HUES6 (cell line): ENCODE results near the gene TBX15.

ENCODE experiments used
- H3K27ac ChIP-seq: 2 replicates; pipeline ENCODE4 v1.7.0; 2013; ENCODE audit warnings: low read depth, mild to moderate bottlenecking, low read length, inconsistent platforms
- H3K27me3 ChIP-seq: 2 replicates; pipeline ENCODE4 v1.6.1; 2013; ENCODE audit warnings: low read length; ENCODE audit not compliant: control insufficient read depth, insufficient read depth
- H3K36me3 ChIP-seq: 2 replicates; pipeline ENCODE4 v1.6.1; 2013; ENCODE audit warnings: low read length; ENCODE audit not compliant: control insufficient read depth, insufficient read depth
- H3K4me1 ChIP-seq: 2 replicates; pipeline ENCODE4 v1.6.1; 2013; ENCODE audit warnings: low read length; ENCODE audit not compliant: control insufficient read depth, insufficient read depth
- H3K4me3 ChIP-seq: 2 replicates; pipeline ENCODE4 v1.5.1; 2013; ENCODE audit warnings: low read depth, low read length
- H3K9ac ChIP-seq: one replicate; pipeline ENCODE4 v1.6.1; 2013; ENCODE audit warnings: mild to moderate bottlenecking, low read length
- H3K9me3 ChIP-seq: 2 replicates; pipeline ENCODE4 v1.6.1; 2013; ENCODE audit warnings: low read depth, low read length; ENCODE audit not compliant: control insufficient read depth, insufficient read depth

The TBX15 gene

GRCh38 chr1:118990513-118991152 is 2.5 kb upstream of the TBX15 start:
- H3K36me3 ChIP-seq: no peaks in the 10 kb centered on the region
- H3K4me3 ChIP-seq: peak overlapping the region; percentile 49; the same call in 1 of the 2 replicates
- peaks cover 54% of the 10 kb centered on the region for H3K4me1 ChIP-seq
- no peaks in the 10 kb centered on the region for H3K9me3 ChIP-seq
- H3K27me3 ChIP-seq: peaks cover 100% of the 10 kb centered on the region
- H3K27ac ChIP-seq: no peak overlapping the region
- no peak overlapping the region for H3K9ac ChIP-seq

GRCh38 chr1:118989878-118990378 is 1.8 kb upstream of the TBX15 start:
- peaks cover 100% of the 10 kb centered on the region for H3K27me3 ChIP-seq
- no peaks in the 10 kb centered on the region for H3K9me3 ChIP-seq
- H3K36me3 ChIP-seq: no peaks in the 10 kb centered on the region
- no peak overlapping the region for H3K27ac ChIP-seq
- H3K4me3 ChIP-seq: peak overlapping the region; percentile 49
- peaks cover 60% of the 10 kb centered on the region for H3K4me1 ChIP-seq
- H3K9ac ChIP-seq: no peak overlapping the region

DNA sequence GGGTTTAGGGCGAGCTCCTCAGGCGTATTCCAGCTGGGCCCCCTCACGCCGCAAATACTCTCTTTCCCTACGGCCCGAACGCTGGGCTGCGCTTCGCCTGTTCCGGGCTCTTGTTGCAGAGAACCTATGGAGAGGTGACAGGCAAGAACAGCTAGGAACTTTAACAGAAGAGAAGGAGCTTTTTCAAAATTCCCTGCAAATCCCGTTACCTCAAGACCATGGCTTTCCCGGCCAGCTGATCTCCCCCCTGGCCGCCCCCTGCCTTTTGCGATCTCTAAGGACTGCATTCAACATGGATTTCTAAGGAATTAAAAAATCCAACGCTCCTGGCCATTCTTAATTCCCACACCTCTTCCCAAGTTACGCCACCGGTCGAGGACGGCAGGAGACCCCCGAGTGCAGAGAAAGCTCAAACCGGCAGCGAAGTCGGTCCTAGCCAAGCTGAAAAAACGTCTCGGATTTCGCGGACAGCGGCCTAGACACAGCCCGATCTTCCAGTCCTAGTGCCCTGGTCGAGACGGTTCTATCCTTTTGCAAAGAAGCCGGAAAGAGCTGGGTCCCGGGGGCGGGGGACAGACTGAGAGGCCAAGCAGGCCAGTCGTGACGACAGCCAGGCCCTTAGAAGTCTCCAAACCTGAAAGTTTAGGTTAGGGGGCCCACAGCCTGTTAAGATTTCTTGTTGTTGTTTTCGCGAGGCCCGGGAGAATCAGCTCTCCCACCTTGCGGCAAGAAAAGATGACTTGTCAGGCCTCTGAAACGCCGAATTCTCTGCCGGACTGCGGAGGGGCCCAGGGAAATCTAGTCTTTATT is 1.1 kb upstream of the TBX15 start:
- Histone ChIP-seq H3K36me3 (no peaks in the 10 kb centered on the region), H3K27me3 (peaks cover 100% of the 10 kb centered on the region), H3K27ac (no peak overlapping the region), H3K9ac (no peak overlapping the region), H3K4me3 (peak overlapping the region; percentile 49), H3K4me1 (peaks cover 64% of the 10 kb centered on the region), H3K9me3 (no peaks in the 10 kb centered on the region)

GRCh38 chr1:118987468-118988185 is 516 bp downstream of the TBX15 start:
- H3K36me3 ChIP-seq: no peaks in the 10 kb centered on the region
- H3K9ac ChIP-seq: no peak overlapping the region
- H3K4me1 ChIP-seq: peaks cover 63% of the 10 kb centered on the region
- no peaks in the 10 kb centered on the region for H3K9me3 ChIP-seq
- H3K27ac ChIP-seq: no peak overlapping the region
- H3K27me3 ChIP-seq: peaks cover 100% of the 10 kb centered on the region
- peak overlapping the region; percentile 49 for H3K4me3 ChIP-seq

DNA sequence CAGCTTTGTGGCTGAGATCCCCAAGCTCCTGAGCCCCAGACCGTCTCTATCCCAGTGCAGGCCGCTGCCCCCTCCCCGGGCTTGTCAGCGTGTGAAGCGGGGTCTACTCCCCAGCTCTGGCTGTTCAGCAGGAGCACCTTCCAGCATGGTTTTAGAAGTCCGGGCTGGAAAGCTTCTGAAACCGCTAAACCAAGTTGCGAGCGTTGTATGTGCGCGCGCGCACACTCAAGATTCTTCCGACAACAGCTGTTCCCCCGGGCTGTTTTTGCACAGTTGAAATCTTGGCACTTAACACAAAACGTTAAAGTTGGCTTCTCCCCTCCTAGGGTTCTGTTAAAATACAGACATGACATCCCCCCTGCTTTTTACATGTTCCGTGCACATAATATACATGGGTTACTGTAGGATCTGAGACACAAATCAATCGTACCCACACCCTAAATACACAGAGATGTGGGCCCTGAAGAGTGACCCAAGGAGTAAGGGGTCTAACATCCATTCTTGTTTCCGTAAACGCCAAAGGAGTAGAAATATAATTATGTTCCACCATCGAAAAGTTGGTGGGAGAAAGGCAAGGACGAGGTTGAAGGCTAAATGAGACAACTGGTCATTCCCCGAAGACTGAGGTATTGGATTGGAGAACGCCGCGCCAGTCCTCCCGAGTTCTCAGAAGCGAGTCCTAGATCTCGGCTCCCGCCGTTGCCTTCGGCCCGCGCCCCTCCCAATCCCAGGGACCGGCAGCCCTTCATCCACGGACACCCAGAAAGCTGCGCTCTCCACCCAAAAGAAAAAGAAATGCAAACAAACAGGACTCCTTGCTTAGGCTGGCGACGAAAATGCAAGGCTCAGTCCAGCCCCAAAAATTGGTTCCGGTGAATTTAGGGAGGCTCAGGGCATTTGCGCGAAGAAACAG is 1.3 kb downstream of the TBX15 start:
- Histone ChIP-seq H3K27ac (no peak overlapping the region), H3K4me1 (peaks cover 63% of the 10 kb centered on the region), H3K36me3 (no peaks in the 10 kb centered on the region), H3K9ac (no peak overlapping the region), H3K4me3 (peak overlapping the region; percentile 49), H3K27me3 (peaks cover 100% of the 10 kb centered on the region), H3K9me3 (no peaks in the 10 kb centered on the region)

- peaks cover 58% of the 10 kb centered on the region for H3K4me1 ChIP-seq
- no peak overlapping the region for H3K27ac ChIP-seq
- peak overlapping the region; percentile 15 for H3K4me3 ChIP-seq
- H3K9me3 ChIP-seq: no peaks in the 10 kb centered on the region
- H3K9ac ChIP-seq: no peak overlapping the region
- no peaks in the 10 kb centered on the region for H3K36me3 ChIP-seq
- H3K27me3 ChIP-seq: peaks cover 100% of the 10 kb centered on the region
Observed at GRCh38 chr1:118985640-118986554, 2.2 kb downstream of the TBX15 start.

DNA sequence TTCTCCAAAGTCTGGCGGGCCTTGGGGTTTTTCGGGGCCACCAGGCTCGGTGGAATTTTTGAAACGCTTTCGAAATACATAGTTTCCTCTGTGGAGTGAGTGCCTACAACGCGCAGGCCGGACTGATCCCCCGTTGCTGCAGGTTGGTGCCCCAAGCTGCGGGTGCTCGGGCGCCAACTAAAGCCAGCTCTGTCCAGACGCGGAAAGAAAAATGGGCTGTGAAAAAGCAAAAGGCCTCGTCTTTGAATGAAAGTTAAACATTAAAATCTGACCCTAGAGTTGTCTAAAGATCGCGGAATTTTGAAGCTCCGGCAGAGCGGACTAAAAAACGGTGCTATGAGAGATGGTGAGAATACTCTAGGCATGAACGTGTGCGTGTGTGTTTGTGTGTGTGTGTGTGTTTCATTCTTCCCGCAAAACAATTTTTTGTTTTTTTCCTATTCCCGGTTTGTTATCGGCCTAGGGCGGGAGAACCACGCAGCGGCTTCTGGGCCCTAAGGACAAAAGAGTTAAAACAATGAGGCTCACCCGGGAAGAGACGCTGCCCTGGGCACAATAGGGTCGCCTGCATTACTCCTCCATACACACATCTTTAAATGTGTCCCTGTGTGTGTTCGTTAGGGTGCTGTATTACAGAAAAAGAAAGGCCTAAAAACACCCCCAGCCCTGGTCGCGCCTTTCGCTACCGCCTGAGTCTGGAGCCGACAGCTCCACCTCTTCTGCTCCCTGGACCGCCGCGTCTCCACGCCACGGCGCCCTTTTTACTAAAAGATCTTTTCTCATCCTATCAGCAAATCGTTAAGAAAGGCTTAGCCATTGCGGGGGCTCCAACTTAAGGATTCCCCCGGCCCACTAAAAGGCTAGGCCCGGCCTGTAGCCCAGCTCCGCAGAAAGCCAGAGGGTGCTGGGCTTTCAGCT is 3.2 kb downstream of the TBX15 start:
- Histone ChIP-seq H3K4me3 (peak overlapping the region; percentile 15), H3K36me3 (no peaks in the 10 kb centered on the region), H3K27ac (no peak overlapping the region), H3K9me3 (no peaks in the 10 kb centered on the region), H3K9ac (no peak overlapping the region), H3K27me3 (peaks cover 100% of the 10 kb centered on the region), H3K4me1 (peaks cover 55% of the 10 kb centered on the region)

DNA sequence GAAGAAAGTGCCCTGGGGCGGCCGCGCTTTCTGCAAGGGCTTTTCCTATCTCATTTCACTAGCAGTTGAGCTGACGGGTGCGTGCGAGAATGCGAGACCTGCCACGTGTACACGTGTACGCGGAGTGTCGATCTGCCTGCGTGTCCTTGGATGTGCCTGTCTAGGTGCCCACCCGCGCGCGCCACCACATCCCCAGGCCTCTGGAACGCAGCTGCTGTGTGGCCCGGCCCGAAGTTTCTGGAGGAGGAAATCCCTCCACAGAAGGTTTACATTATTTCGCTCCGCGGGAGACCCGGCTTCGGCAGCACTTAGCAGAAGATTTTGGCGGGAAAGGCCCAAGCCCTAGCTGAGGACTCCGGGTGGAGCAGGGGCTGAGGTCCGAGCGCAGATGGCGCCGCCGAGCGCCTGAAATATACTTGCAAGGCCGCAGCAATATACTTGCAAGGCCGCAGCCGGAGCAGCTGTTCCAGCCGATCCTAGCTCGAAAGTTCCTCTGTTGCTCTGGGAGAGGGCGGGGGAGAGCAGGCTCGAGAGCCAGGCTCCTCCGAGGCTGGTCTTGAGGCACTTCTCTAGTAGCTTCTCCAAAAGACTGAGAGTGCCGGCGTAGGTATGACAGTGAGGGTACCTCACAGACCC is 3.9 kb downstream of the TBX15 start:
- Histone ChIP-seq H3K36me3 (no peaks in the 10 kb centered on the region), H3K9ac (no peak overlapping the region), H3K4me3 (peak overlapping the region; percentile 15), H3K27me3 (peaks cover 100% of the 10 kb centered on the region), H3K4me1 (peaks cover 52% of the 10 kb centered on the region), H3K27ac (no peak overlapping the region), H3K9me3 (no peaks in the 10 kb centered on the region)

- peaks cover 50% of the 10 kb centered on the region for H3K4me1 ChIP-seq
- no peaks in the 10 kb centered on the region for H3K36me3 ChIP-seq
- H3K27ac ChIP-seq: no peak overlapping the region
- peaks cover 100% of the 10 kb centered on the region for H3K27me3 ChIP-seq
- H3K9me3 ChIP-seq: no peaks in the 10 kb centered on the region
- peak overlapping the region; percentile 26 for H3K4me3 ChIP-seq
- no peak overlapping the region for H3K9ac ChIP-seq
Observed at GRCh38 chr1:118983558-118984041, 4.5 kb downstream of the TBX15 start.
